SH-SY5Y (cell line): ENCODE data around the gene HEPACAM.

Experiments used
- GATA2 ChIP-seq: IDR thresholded peaks from 2 replicates; pipeline ENCODE4 v1.6.1; 2011; ENCODE audit warnings: mild to moderate bottlenecking, low read depth, low read length
- GATA3 ChIP-seq: IDR thresholded peaks from 2 replicates; pipeline ENCODE4 v1.6.1; 2011; ENCODE audit warnings: low read depth, mild to moderate bottlenecking, low read length, moderate library complexity

- TF ChIP-seq GATA2 (no peak), GATA3 (no peak)
Measured at GRCh38 chr11:124944565-124944964, 8.7 kb upstream of the HEPACAM start.
